PC-3 (cell line): Measurements from ENCODE around the gene ABCB8. TPM values are rescaled to one million over a fixed set of nuclear protein-coding genes. Genes with fewer than 3 reads are reported as not detected.
A peak's percentile ranks its signal among the peaks of the same experiment; 100 is the strongest.

Experiments
- ATAC-seq: fragments of 200-7000 bp; cut with Tn5 transposase; 2 replicates; pipeline ENCODE4 v1.9.1; 2020; ENCODE audit warnings: mild to moderate bottlenecking, moderate library complexity
- BruUV-seq: library from RNA; stranded (reverse); fragments of 400-500 nt; replicated peaks from 2 replicates; lab custom pipeline; 2021; lab: Mats Ljungman, UMichigan
- CTCF ChIA-PET: fragments of 300-600 bp; sonication (Branson Sonifier 250); formaldehyde crosslinking; loops from one replicate; lab custom pipeline; 2022; ENCODE audit warnings: antibody characterized with exemption; lab: Charles Lee
- POLR2A ChIA-PET: fragments of 300-600 bp; sonication (Branson Sonifier 250); formaldehyde crosslinking; loops from one replicate; lab custom pipeline; 2022; ENCODE audit warnings: antibody characterized with exemption; ENCODE audit not compliant: unreplicated experiment; lab: Charles Lee
- DNase-seq: peaks from one replicate; pipeline ENCODE4 v3.0.0-alpha.2; 2015
- H2AFZ ChIP-seq: fragments of 300-600 bp; sonication (generic); 2 replicates; pipeline ENCODE4 v1.6.0; 2016; ENCODE audit warnings: antibody characterized with exemption, low read length
- H3F3A ChIP-seq: fragments of 300-600 bp; sonication (generic); one replicate; pipeline ENCODE4 v1.6.0; 2017; ENCODE audit warnings: antibody characterized with exemption, low read length, control low read depth, mild to moderate bottlenecking; ENCODE audit not compliant: unreplicated experiment
- H3K27ac ChIP-seq: fragments of 300-600 bp; sonication (generic); 2 replicates; pipeline ENCODE4 v1.5.1; 2016; ENCODE audit warnings: mild to moderate bottlenecking, low read length
- H3K27me3 ChIP-seq: fragments of 300-600 bp; sonication (generic); 2 replicates; pipeline ENCODE4 v1.6.1; 2016; ENCODE audit warnings: low read length, mixed read lengths
- H3K36me3 ChIP-seq: fragments of 300-600 bp; sonication (generic); 2 replicates; pipeline ENCODE4 v1.6.1; 2016; ENCODE audit warnings: low read depth, mixed run types, low read length, mixed read lengths
- H3K4me1 ChIP-seq: fragments of 300-600 bp; sonication (generic); 2 replicates; pipeline ENCODE4 v1.5.1; 2016; ENCODE audit warnings: low read length; ENCODE audit not compliant: insufficient read depth
- H3K4me2 ChIP-seq: fragments of 300-600 bp; sonication (generic); 2 replicates; pipeline ENCODE4 v1.6.0; 2016; ENCODE audit warnings: low read length
- H3K4me3 ChIP-seq: fragments of 300-600 bp; sonication (generic); 2 replicates; pipeline ENCODE4 v1.5.1; 2016; ENCODE audit warnings: mild to moderate bottlenecking, low read length, mixed read lengths
- H3K79me2 ChIP-seq: fragments of 300-600 bp; sonication (generic); 2 replicates; pipeline ENCODE4 v1.6.1; 2017; ENCODE audit warnings: low read length, mixed read lengths
- H3K9ac ChIP-seq: fragments of 300-600 bp; sonication (generic); 2 replicates; pipeline ENCODE4 v1.6.0; 2016; ENCODE audit warnings: mild to moderate bottlenecking, low read length
- H3K9me2 ChIP-seq: fragments of 300-600 bp; sonication (generic); replicated peaks from 2 replicates; pipeline ENCODE4 v1.6.1; 2016; ENCODE audit warnings: mixed run types, low read length, mixed read lengths
- H3K9me3 ChIP-seq: fragments of 300-600 bp; sonication (generic); 2 replicates; pipeline ENCODE4 v1.6.1; 2016; ENCODE audit warnings: low read length, mixed read lengths
- H4K20me1 ChIP-seq: fragments of 300-600 bp; sonication (generic); 2 replicates; pipeline ENCODE4 v1.6.1; 2016; ENCODE audit warnings: low read length, mixed read lengths
- CTCF ChIP-seq: fragments of 300-600 bp; sonication (generic); conservative IDR thresholded peaks from 2 replicates; pipeline ENCODE4 v1.5.1; 2017; ENCODE audit warnings: antibody characterized with exemption, low read depth, mild to moderate bottlenecking, low read length
- EZH2 ChIP-seq: fragments of 300-600 bp; sonication (generic); IDR thresholded peaks from one replicate; pipeline ENCODE4 v1.6.1; 2017; ENCODE audit warnings: antibody characterized with exemption, mild to moderate bottlenecking, low read length; ENCODE audit not compliant: unreplicated experiment
- EZH2phosphoT487 ChIP-seq: fragments of 300-600 bp; sonication (generic); IDR thresholded peaks from 2 replicates; pipeline ENCODE4 v1.6.1; 2018; ENCODE audit warnings: mild to moderate bottlenecking, antibody characterized with exemption, low read length, borderline replicate concordance
- intact Hi-C: fragments of 100-400 bp; cut with micrococcal nuclease; formaldehyde crosslinking; loops from 2 replicates; pipeline ENCODE4 v1.9.0; 2023
- total RNA-seq: library from RNA; depleted of rRNA; stranded (reverse); fragments of >200 nt; gene quantifications from 2 replicates; pipeline ENCODE4 v1.2.3, GENCODE V29; 2014

The ABCB8 gene
- total RNA-seq, 1 experiment from 2014 or later = 58.4 TPM

- ChIA-PET CTCF (no interaction called here), POLR2A (no interaction called here)
- 0 out of 2 replicates have a peak, but pooled peaks cover 3% of the 10 kb centered on the region for H3K4me1 ChIP-seq
- TSS peak; percentile 18 for BruUV-seq
- H3K4me3 ChIP-seq = no peak overlapping the region
- no peaks in the 10 kb centered on the region for H3K27me3 ChIP-seq
- H3K9me3 ChIP-seq = no peaks in the 10 kb centered on the region
- no peak for TF ChIP-seq EZH2
- TF ChIP-seq EZH2phosphoT487 = no peak
- TF ChIP-seq CTCF = no peak
- no peak overlapping the region for H3K9ac ChIP-seq
- H3K4me2 ChIP-seq = no peak overlapping the region
- no peaks in the 10 kb centered on the region for H3K36me3 ChIP-seq
- no peak overlapping the region for H3K27ac ChIP-seq
- no peaks in the 10 kb centered on the region for H4K20me1 ChIP-seq
- no peaks in the 10 kb centered on the region for H3K9me2 ChIP-seq
- ATAC-seq (no peak), DNase-seq (no peak)
- no peak overlapping the region for H2AFZ ChIP-seq
- no peaks in the 10 kb centered on the region for H3F3A ChIP-seq
- intact Hi-C loops = no loop called here
- no peaks in the 10 kb centered on the region for H3K79me2 ChIP-seq
These were observed 16.1 kb upstream of the ABCB8 start for GRCh38 chr7:151012031-151012692.

GRCh38 chr7:151012911-151013347 is 15.3 kb upstream of the ABCB8 start:
- no TSS peak for BruUV-seq
- peak overlapping the region; percentile 81; the same call in 1 of the 2 replicates for H3K4me2 ChIP-seq
- intact Hi-C loops = no loop called here
- H4K20me1 ChIP-seq = no peaks in the 10 kb centered on the region
- no peaks in the 10 kb centered on the region for H3F3A ChIP-seq
- H3K27ac ChIP-seq = no peak overlapping the region
- ChIA-PET CTCF (no interaction called here), POLR2A (no interaction called here)
- peaks cover 5% of the 10 kb centered on the region; the same call in 1 of the 2 replicates for H3K4me1 ChIP-seq
- H3K9me2 ChIP-seq = no peaks in the 10 kb centered on the region
- H3K27me3 ChIP-seq = no peaks in the 10 kb centered on the region
- TF ChIP-seq EZH2phosphoT487 = no peak
- no peak for TF ChIP-seq EZH2
- TF ChIP-seq CTCF = peak; percentile 63
- DNase-seq (peak; percentile 35), ATAC-seq (peak; percentile 49)
- no peaks in the 10 kb centered on the region for H3K9me3 ChIP-seq
- H2AFZ ChIP-seq = no peak overlapping the region
- no peaks in the 10 kb centered on the region for H3K79me2 ChIP-seq
- H3K36me3 ChIP-seq = no peaks in the 10 kb centered on the region
- no peak overlapping the region for H3K4me3 ChIP-seq
- no peak overlapping the region for H3K9ac ChIP-seq

GRCh38 chr7:151013356-151013732 is 14.9 kb upstream of the ABCB8 start:
- Histone ChIP-seq H3K36me3 (no peaks in the 10 kb centered on the region), H3F3A (no peaks in the 10 kb centered on the region), H4K20me1 (no peaks in the 10 kb centered on the region), H3K27ac (no peak overlapping the region), H3K9me3 (no peaks in the 10 kb centered on the region), H3K4me1 (peaks cover 8% of the 10 kb centered on the region; the same call in 1 of the 2 replicates), H3K27me3 (no peaks in the 10 kb centered on the region), H3K79me2 (no peaks in the 10 kb centered on the region), H3K9ac (no peak overlapping the region), H3K9me2 (no peaks in the 10 kb centered on the region), H3K4me2 (peak overlapping the region; percentile 81), H3K4me3 (no peak overlapping the region; the same call in 1 of the 2 replicates), H2AFZ (no peak overlapping the region)
- ChIA-PET CTCF (interaction anchor here (0.7 to 1.2 kb wide), 4 partner anchors 11 to 81 kb away, joined by 3 to 11 read pairs (median 7); partner anchors contain the start of gene ATG9B), POLR2A (interaction anchor here (0.6 kb wide), 1 partner anchor 67 kb away, joined by 5 read pairs; the partner anchor contains the start of gene FASTK)
- TF ChIP-seq EZH2 = no peak
- TF ChIP-seq EZH2phosphoT487 = no peak
- no peak for TF ChIP-seq CTCF
- intact Hi-C loops = no loop called here
- DNase-seq (no peak), ATAC-seq (peak; percentile 8)
- BruUV-seq = no TSS peak
